Coronary artery (tissue), 2 donors: ENCODE measurements around the gene SEC31B.

Experiments used
- DNase-seq: peaks from one replicate; pipeline ENCODE4 v3.0.0-alpha.2; 2017; ENCODE audit warnings: low spot score
- H3K27ac ChIP-seq, 2 donors: fragments of 200-600 bp; sonication (generic); one replicate each; pipeline ENCODE4 v1.5.1; 2016 to 2019
- H3K4me3 ChIP-seq: fragments of 200-600 bp; sonication (generic); 2 replicates; pipeline ENCODE4 v1.5.1; 2016; ENCODE audit warnings: mild to moderate bottlenecking, moderate library complexity
- TF ChIP-seq, protein P1 (sequence below): fragments of 200-600 bp; sonication (generic); IDR thresholded peaks from one replicate; pipeline ENCODE4 v1.5.1; 2019; ENCODE audit warnings: antibody characterized with exemption

The SEC31B gene

GRCh38 chr10:100485801-100486495 lies 33.7 kb downstream of the SEC31B start:
- DNase-seq = no peak

GRCh38 chr10:100485366-100485765 lies 34.3 kb downstream of the SEC31B start:
- TF ChIP-seq, protein P1, sequence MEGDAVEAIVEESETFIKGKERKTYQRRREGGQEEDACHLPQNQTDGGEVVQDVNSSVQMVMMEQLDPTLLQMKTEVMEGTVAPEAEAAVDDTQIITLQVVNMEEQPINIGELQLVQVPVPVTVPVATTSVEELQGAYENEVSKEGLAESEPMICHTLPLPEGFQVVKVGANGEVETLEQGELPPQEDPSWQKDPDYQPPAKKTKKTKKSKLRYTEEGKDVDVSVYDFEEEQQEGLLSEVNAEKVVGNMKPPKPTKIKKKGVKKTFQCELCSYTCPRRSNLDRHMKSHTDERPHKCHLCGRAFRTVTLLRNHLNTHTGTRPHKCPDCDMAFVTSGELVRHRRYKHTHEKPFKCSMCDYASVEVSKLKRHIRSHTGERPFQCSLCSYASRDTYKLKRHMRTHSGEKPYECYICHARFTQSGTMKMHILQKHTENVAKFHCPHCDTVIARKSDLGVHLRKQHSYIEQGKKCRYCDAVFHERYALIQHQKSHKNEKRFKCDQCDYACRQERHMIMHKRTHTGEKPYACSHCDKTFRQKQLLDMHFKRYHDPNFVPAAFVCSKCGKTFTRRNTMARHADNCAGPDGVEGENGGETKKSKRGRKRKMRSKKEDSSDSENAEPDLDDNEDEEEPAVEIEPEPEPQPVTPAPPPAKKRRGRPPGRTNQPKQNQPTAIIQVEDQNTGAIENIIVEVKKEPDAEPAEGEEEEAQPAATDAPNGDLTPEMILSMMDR = no peak
- no peak overlapping the region for H3K4me3 ChIP-seq
- H3K27ac ChIP-seq = no peak overlapping the region
- no peak for DNase-seq

More at GRCh38 chr10:100485801-100486495, 33.7 kb downstream of the SEC31B start:
- TF ChIP-seq, protein P1 = no peak
- H3K27ac ChIP-seq = no peak overlapping the region
- H3K4me3 ChIP-seq = no peak overlapping the region

- TF ChIP-seq, protein P1 = no peak
Measured at GRCh38 chr10:100483876-100484666, 35.6 kb downstream of the SEC31B start.

DNA sequence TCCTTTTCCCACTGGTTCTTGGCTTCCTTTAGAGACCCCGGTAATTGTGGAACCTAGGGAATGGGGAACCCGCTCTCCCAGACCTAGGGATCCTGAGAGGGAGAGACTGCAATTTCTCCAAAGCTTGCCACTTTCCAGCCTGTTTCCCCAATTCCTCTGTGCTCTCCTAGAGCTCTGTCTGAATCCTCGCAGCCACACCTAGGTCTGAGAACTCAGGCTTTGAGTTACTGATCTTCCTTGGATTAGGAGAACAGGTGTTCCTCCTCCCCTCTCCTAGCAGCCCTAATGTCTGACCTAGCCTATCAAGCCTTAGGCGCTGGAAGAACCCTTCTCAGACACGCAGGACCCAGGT lies 36.9 kb downstream of the SEC31B start:
- TF ChIP-seq, protein P1 = no peak
- H3K27ac ChIP-seq = no peak overlapping the region
- no peak for DNase-seq

More at GRCh38 chr10:100483876-100484666, 35.6 kb downstream of the SEC31B start:
- no peak for DNase-seq
- H3K27ac ChIP-seq = no peak overlapping the region
- no peak overlapping the region for H3K4me3 ChIP-seq

GRCh38 chr10:100482181-100482833 lies 37.4 kb downstream of the SEC31B start:
- H3K27ac ChIP-seq = no peak overlapping the region
- H3K4me3 ChIP-seq = peak overlapping the region; percentile 83
- TF ChIP-seq, protein P1 = peak; percentile 73
- no peak for DNase-seq

More for the DNA sequence above, 36.9 kb downstream of the SEC31B start:
- peak overlapping the region; percentile 83 for H3K4me3 ChIP-seq

GRCh38 chr10:100481462-100482081 lies 38.1 kb downstream of the SEC31B start:
- H3K27ac ChIP-seq = no peak overlapping the region
- DNase-seq = peak; percentile 87
- TF ChIP-seq, protein P1 = no peak
- H3K4me3 ChIP-seq = peak overlapping the region; percentile 83
